Suprapubic skin (tissue), 4 donors: Measurements from ENCODE around the gene YY1. TPM values are rescaled to one million over a fixed set of nuclear protein-coding genes. Genes with fewer than 3 reads are reported as not detected.

Experiments used
- DNase-seq, 2 donors: peaks; one replicate each; pipeline ENCODE4 v3.0.0-alpha.2; 2019; ENCODE audit warnings: low spot score in 2 of 2
- H3K27ac ChIP-seq: fragments of 200-600 bp; sonication (generic); one replicate; pipeline ENCODE4 v1.5.1; 2019
- H3K27me3 ChIP-seq: fragments of 200-600 bp; sonication (generic); one replicate; pipeline ENCODE4 v1.5.1; 2019
- H3K36me3 ChIP-seq: fragments of 200-600 bp; sonication (generic); one replicate; pipeline ENCODE4 v1.5.1; 2019
- H3K4me1 ChIP-seq: fragments of 200-600 bp; sonication (generic); one replicate; pipeline ENCODE4 v1.5.1; 2019
- H3K4me3 ChIP-seq: fragments of 200-600 bp; sonication (generic); one replicate; pipeline ENCODE4 v1.5.1; 2019; ENCODE audit warnings: mild to moderate bottlenecking
- H3K9me3 ChIP-seq: fragments of 200-600 bp; sonication (generic); one replicate; pipeline ENCODE4 v1.5.1; 2019
- EP300 ChIP-seq: sonication (generic); formaldehyde crosslinking; IDR thresholded peaks from one replicate; pipeline ENCODE4 v1.6.1; 2017; ENCODE audit warnings: antibody characterized with exemption
- POLR2A ChIP-seq, 2 donors: fragments of 450-650 bp; IDR thresholded peaks; one replicate each; pipeline ENCODE4 v1.6.1; 2017; ENCODE audit warnings: antibody characterized with exemption in 2 of 2, mild to moderate bottlenecking in 2 of 2, moderate library complexity in 2 of 2
- POLR2AphosphoS5 ChIP-seq, 3 donors: sonication (generic); formaldehyde crosslinking; IDR thresholded peaks; one replicate each; pipeline ENCODE4 v1.6.1; 2017; ENCODE audit warnings: antibody characterized with exemption in 3 of 3
- WGBS: methylation state at CpG from one replicate; pipeline ENCODE4 v1.1.5; 2018; 5-methylcytosine and 5-hydroxymethylcytosine counted together
- total RNA-seq, 4 donors: library from RNA; depleted of rRNA; stranded (reverse); fragments of >200 nt; gene quantifications; one replicate each; pipeline ENCODE4 v1.1.0, GENCODE V29; 2016
- TF ChIP-seq, protein P1 (sequence below), 2 donors: fragments of 200-600 bp in 1 of 2; fragments of 450-650 bp in 1 of 2; sonication (generic) in 1 of 2; IDR thresholded peaks; one replicate each; pipeline ENCODE4 v1.5.1; 2016 to 2019; ENCODE audit warnings: antibody characterized with exemption in 2 of 2, mild to moderate bottlenecking in 1 of 2, moderate library complexity in 1 of 2

YY1 gene
- total RNA-seq, 4 donors from 2014 or later: 42.1 to 56.3 (median 48.9) TPM

DNA sequence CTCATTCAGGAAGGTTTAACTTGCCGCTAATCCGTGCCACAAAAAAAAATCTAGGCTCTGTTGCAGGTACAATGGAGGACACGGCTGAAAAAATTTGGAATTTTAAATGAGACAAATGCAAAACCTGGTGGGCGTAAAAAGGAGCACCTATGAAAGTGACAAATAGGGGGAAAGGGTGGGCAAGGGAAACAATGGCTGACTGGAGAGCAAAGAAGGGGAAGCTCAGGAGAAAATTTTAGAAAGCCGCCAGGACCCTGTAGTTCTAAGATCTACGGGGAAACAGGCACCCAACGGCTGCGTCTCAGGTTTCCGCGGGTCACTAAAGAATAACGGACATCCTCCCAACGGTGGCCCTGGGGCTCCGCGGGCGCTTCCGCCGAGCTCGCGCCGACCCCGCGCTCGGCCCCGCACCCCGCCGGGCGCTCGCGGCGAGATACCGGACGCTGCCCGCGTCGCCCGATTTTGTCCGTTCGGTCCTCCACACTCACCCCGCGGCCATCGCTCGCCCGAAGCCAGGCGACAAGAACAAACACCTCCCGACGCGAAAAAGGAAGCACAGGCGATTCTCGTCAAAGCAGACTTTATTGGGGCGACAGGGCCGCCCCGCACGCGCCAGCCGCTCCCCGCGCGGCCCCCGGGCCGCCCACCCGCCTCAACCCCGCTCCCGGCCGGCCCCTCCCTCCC is 1.1 kb upstream of the YY1 start:
- no peaks in the 10 kb centered on the region for H3K27me3 ChIP-seq
- H3K36me3 ChIP-seq: no peaks in the 10 kb centered on the region
- 0% methylated on average over 11 of the region's 64 CpGs for WGBS
- H3K27ac ChIP-seq: peak overlapping the region; percentile 100
- H3K4me3 ChIP-seq: peak overlapping the region; percentile 100
- no peak for TF ChIP-seq POLR2AphosphoS5 (IDR thresholded peaks at IDR 0.05)
- no peak for TF ChIP-seq EP300
- TF ChIP-seq POLR2A (IDR thresholded peaks at IDR 0.05): no peak
- TF ChIP-seq, protein P1, sequence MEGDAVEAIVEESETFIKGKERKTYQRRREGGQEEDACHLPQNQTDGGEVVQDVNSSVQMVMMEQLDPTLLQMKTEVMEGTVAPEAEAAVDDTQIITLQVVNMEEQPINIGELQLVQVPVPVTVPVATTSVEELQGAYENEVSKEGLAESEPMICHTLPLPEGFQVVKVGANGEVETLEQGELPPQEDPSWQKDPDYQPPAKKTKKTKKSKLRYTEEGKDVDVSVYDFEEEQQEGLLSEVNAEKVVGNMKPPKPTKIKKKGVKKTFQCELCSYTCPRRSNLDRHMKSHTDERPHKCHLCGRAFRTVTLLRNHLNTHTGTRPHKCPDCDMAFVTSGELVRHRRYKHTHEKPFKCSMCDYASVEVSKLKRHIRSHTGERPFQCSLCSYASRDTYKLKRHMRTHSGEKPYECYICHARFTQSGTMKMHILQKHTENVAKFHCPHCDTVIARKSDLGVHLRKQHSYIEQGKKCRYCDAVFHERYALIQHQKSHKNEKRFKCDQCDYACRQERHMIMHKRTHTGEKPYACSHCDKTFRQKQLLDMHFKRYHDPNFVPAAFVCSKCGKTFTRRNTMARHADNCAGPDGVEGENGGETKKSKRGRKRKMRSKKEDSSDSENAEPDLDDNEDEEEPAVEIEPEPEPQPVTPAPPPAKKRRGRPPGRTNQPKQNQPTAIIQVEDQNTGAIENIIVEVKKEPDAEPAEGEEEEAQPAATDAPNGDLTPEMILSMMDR (IDR thresholded peaks at IDR 0.05): no peak
- peaks cover 50% of the 10 kb centered on the region for H3K4me1 ChIP-seq
- peak; percentile 68 to 82 for DNase-seq
- no peaks in the 10 kb centered on the region for H3K9me3 ChIP-seq

DNA sequence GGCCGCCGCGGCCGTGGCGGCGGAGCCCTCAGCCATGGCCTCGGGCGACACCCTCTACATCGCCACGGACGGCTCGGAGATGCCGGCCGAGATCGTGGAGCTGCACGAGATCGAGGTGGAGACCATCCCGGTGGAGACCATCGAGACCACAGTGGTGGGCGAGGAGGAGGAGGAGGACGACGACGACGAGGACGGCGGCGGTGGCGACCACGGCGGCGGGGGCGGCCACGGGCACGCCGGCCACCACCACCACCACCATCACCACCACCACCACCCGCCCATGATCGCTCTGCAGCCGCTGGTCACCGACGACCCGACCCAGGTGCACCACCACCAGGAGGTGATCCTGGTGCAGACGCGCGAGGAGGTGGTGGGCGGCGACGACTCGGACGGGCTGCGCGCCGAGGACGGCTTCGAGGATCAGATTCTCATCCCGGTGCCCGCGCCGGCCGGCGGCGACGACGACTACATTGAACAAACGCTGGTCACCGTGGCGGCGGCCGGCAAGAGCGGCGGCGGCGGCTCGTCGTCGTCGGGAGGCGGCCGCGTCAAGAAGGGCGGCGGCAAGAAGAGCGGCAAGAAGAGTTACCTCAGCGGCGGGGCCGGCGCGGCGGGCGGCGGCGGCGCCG is 381 bp downstream of the YY1 start:
- Histone ChIP-seq H3K4me1 (peaks cover 57% of the 10 kb centered on the region), H3K36me3 (no peaks in the 10 kb centered on the region), H3K27me3 (no peaks in the 10 kb centered on the region), H3K27ac (peak overlapping the region; percentile 100), H3K4me3 (peak overlapping the region; percentile 100), H3K9me3 (no peaks in the 10 kb centered on the region)
- TF ChIP-seq, protein P1 (IDR thresholded peaks at IDR 0.05): no peak
- DNase-seq: peak; percentile 81 to 82
- 1% methylated on average over 33 of the region's 93 CpGs for WGBS

DNA sequence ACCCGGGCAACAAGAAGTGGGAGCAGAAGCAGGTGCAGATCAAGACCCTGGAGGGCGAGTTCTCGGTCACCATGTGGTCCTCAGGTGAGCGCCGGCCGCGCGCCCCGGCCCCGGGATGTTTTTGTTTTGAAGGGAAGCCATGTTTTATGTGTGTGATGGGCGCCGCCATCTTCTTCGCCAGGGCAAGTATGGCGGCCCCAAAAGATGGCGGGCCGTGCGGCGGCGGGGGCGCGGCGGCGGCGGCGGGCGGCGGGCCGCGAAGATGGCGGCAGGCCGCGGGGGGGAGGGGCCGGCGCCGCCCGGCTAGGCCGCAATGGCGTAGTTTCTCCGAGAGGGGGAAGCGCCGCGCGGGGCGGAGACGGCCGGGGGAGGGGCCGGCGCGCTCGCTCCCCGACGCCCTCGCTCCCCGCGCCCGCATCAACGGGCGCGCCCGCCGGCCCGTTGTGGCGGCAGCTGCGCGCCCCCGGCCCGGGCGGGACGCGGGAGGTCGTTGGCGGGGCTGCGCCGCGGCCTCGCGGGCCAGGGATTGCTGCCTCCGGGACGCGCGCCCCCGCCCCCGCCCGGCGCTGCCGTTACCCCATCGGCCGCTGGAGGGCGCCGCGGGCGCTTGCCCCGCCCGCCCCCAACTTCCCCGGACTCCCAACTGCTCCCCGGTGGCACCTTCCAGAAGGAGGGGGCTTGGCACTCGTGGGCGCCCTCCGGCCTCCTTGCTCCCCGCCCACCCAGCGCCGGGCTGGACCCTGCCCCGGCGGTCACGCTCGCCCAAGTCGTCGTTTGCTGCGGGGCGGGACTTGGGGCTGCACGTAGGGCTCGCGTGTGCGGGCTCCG is 1.1 kb downstream of the YY1 start:
- DNase-seq: peak; percentile 93 to 94
- WGBS: 0% methylated on average over 13 of the region's 115 CpGs
- Histone ChIP-seq H3K36me3 (no peaks in the 10 kb centered on the region), H3K4me1 (peaks cover 60% of the 10 kb centered on the region), H3K4me3 (peak overlapping the region; percentile 100), H3K27me3 (no peaks in the 10 kb centered on the region), H3K27ac (peak overlapping the region; percentile 100), H3K9me3 (no peaks in the 10 kb centered on the region)
- TF ChIP-seq, protein P1 (IDR thresholded peaks at IDR 0.05): peak; percentile 54 to 84
- peak; percentile 49 to 89 (median 62) for TF ChIP-seq POLR2AphosphoS5 (IDR thresholded peaks at IDR 0.05)
- peak in 1 of 2 donors; percentile 29 for TF ChIP-seq POLR2A (IDR thresholded peaks at IDR 0.05)
- no peak for TF ChIP-seq EP300

DNA sequence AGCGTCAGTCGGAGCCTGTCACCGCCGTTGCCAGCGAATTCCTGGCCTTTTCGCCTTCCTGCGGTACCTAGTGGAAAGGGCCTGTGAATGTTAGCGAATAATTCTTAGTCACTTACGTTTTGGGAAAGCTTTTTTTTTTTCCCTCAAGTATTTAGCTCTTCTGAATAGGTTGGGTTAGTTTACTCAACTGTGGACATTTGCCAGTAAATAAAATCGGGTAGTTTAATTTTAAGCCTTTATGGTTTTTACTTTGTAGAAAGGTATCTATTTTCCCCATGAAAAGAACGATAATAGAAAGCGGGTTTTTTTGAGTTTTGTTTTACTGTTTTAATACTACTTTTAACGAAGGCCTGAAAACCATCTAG is 1.7 kb downstream of the YY1 start:
- H3K27ac ChIP-seq: peak overlapping the region; percentile 100
- no peak for DNase-seq
- H3K27me3 ChIP-seq: no peaks in the 10 kb centered on the region
- H3K9me3 ChIP-seq: no peaks in the 10 kb centered on the region
- H3K36me3 ChIP-seq: no peaks in the 10 kb centered on the region
- H3K4me1 ChIP-seq: peaks cover 62% of the 10 kb centered on the region
- peak overlapping the region; percentile 100 for H3K4me3 ChIP-seq
- 2% methylated on average over 13 of the region's 13 CpGs for WGBS
- TF ChIP-seq POLR2A (IDR thresholded peaks at IDR 0.05) (no peak), POLR2AphosphoS5 (IDR thresholded peaks at IDR 0.05) (no peak), EP300 (no peak)
- TF ChIP-seq, protein P1 (IDR thresholded peaks at IDR 0.05): no peak

DNA sequence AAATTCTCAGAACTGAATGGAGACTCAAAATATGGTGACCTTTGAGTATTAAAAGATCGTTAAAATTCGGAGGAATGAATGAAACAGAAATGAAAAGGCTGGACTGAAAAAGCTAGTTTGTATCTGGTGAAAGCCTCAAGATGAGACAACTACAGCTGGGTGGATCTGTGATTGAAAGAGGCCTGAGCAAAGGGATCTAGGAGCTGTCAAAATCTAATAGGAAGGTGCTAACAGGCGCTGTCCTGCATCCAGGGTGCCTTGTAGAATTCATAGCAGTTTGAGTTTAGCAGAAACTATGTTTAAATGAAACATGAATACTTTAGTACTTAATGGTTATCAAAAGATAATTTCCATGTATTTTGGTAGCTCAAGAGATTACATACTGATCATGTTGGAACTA is 2.3 kb downstream of the YY1 start:
- Histone ChIP-seq H3K27ac (peak overlapping the region; percentile 100), H3K27me3 (no peaks in the 10 kb centered on the region), H3K9me3 (no peaks in the 10 kb centered on the region), H3K36me3 (no peaks in the 10 kb centered on the region), H3K4me3 (peak overlapping the region; percentile 100), H3K4me1 (peaks cover 63% of the 10 kb centered on the region)
- WGBS: 35% methylated on average over 3 of the region's 3 CpGs
- TF ChIP-seq POLR2AphosphoS5 (IDR thresholded peaks at IDR 0.05): no peak
- no peak for TF ChIP-seq POLR2A (IDR thresholded peaks at IDR 0.05)
- TF ChIP-seq, protein P1 (IDR thresholded peaks at IDR 0.05): no peak
- TF ChIP-seq EP300: no peak
- no peak for DNase-seq
